Fibroblast of the aortic adventitia (primary cell): Measurements from ENCODE around the gene EPB41L3. TPM values are rescaled to one million over a fixed set of nuclear protein-coding genes. Genes with fewer than 3 reads are reported as not detected.

Source experiments
- DNase-seq: peaks from one replicate; pipeline ENCODE4 v3.0.0-alpha.2; 2010; ENCODE audit warnings: low read depth
- H3K4me3 ChIP-seq: 2 replicates; pipeline ENCODE4 v1.5.1; 2011; ENCODE audit warnings: low read depth, mild to moderate bottlenecking, control low read depth, low read length, moderate library complexity
- total RNA-seq: library from RNA; depleted of rRNA; stranded (reverse); fragments of >200 nt; gene quantifications from 2 replicates; pipeline ENCODE4 v1.2.3, GENCODE V29; 2012; ENCODE audit warnings: low replicate concordance
- TF ChIP-seq, protein P1 (sequence below): IDR thresholded peaks from 2 replicates; pipeline ENCODE4 v1.5.1; 2011; ENCODE audit warnings: mild to moderate bottlenecking, low read length, control low read depth, inconsistent platforms; ENCODE audit not compliant: insufficient read depth

EPB41L3 gene
- total RNA-seq, 1 donor: 28.0 TPM

DNA sequence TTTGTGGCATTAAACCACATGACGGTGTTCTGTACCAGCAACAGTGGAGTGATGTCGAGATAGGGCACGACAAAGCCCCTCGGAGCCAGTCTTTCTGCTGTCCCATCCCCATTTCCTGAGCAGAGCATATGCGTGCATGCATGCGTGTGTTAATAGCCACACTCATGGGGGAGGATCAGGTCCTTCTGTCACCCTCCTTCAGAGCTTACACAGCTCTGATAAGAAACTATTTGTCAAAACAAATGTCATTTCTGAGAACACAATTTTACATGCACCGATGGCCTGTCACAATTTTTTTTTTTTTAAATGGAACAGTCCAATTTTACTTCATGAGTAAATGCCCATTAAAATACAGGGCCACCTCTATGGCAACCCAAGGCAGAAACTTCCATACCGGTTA is 152.4 kb downstream of the EPB41L3 start:
- DNase-seq: no peak
- TF ChIP-seq, protein P1, sequence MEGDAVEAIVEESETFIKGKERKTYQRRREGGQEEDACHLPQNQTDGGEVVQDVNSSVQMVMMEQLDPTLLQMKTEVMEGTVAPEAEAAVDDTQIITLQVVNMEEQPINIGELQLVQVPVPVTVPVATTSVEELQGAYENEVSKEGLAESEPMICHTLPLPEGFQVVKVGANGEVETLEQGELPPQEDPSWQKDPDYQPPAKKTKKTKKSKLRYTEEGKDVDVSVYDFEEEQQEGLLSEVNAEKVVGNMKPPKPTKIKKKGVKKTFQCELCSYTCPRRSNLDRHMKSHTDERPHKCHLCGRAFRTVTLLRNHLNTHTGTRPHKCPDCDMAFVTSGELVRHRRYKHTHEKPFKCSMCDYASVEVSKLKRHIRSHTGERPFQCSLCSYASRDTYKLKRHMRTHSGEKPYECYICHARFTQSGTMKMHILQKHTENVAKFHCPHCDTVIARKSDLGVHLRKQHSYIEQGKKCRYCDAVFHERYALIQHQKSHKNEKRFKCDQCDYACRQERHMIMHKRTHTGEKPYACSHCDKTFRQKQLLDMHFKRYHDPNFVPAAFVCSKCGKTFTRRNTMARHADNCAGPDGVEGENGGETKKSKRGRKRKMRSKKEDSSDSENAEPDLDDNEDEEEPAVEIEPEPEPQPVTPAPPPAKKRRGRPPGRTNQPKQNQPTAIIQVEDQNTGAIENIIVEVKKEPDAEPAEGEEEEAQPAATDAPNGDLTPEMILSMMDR: no peak
- no peak overlapping the region for H3K4me3 ChIP-seq

DNA sequence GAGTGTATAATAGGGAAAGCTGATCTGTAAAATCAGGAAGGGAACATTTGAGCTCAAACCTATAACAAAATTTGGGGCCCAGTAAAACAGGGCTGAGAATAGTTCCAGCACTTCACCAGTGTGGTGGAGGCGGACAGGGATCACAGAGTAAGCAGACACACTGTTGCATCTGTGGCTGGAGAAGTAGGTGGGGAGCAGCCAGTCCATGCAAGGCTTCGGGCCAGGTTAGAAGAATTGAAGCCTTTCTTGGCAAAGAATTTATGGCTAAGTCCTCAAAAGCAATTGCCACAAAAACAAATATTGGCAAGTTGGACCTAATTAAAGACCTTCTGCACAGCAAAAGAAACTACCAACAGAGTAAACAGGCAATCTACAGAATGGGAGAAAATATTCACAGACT is 154.4 kb downstream of the EPB41L3 start:
- no peak overlapping the region for H3K4me3 ChIP-seq
- TF ChIP-seq, protein P1: no peak
- DNase-seq: no peak

DNA sequence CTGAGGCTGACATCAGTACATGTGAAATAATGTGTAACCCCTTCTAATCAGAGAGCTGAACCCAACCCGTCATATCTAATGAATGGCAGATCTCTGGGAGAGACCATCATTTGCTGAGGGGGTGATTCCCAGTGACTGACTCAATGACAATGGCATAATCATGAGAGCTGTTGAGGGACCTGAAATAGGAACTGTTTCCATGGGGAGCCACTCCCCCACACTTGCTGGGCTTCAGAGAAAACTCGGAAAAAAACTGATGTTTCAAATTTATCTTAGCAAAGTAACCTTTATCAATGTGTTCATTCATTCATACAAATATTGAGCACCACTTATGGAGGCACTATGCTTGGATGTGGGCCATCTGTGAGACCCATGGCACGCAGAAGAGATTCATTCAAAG is 154.9 kb downstream of the EPB41L3 start:
- no peak overlapping the region for H3K4me3 ChIP-seq
- no peak for DNase-seq
- TF ChIP-seq, protein P1: no peak

DNA sequence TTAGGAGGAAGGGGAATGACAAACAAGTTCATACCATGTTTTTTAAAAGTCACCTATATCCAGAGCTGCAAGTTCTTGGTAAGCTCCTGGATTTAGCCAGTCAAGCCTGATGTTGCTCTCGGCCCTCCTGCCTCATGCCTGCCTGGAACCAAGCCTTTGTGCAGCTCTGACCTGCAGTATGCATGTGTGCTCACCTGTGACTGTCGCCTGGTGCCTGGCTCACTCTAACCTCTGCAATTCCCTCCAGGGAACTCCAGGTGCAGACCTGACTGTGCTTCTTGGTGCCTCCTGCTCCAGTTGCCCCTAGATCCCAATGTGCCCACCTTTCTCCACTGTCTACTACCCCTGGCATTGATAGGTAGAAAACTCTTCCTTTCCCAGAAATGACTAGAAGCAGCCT is 163.2 kb downstream of the EPB41L3 start:
- TF ChIP-seq, protein P1: no peak
- DNase-seq: no peak

DNA sequence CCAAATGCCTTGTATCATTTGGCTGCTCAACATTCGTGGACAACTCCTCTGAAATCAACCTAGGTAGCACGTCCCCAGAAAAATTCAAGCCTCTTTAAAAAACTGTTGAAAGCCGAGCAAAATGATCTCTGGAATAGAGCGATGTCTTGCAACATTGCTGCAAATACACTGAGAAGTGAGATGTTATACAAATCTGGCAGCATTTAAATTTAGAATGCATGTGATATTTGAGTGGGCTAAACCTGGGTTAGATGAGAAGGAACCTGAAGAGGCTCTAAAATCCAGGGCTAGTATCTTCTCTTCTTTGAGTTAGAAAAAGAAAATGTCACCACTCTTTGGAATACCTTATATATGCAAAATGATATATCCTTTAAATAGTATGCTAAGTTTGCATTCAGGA is 166.8 kb downstream of the EPB41L3 start:
- no peak overlapping the region for H3K4me3 ChIP-seq
- no peak for DNase-seq
- TF ChIP-seq, protein P1: no peak

More for the DNA sequence above, 163.2 kb downstream of the EPB41L3 start:
- H3K4me3 ChIP-seq: no peak overlapping the region

DNA sequence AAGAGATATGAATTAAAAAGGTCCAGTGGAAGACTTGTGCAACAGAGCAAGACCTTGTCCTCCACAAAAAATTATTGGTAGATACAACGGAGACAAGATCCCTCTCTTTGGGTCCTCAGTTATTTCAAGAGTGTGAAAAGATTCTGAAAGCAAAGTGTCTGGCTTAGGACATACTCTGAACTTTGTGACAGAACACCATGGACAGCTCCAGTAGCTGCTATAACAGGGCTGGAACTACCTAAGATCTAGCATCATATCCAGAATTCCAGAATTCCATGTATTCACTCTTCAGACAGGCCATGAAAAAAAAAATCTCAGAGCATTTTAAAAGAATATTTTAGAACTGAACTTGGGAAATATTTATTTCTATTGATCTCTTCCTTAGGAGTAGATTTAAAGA is 173.5 kb downstream of the EPB41L3 start:
- H3K4me3 ChIP-seq: no peak overlapping the region
- TF ChIP-seq, protein P1: no peak
- peak; percentile 8 for DNase-seq

DNA sequence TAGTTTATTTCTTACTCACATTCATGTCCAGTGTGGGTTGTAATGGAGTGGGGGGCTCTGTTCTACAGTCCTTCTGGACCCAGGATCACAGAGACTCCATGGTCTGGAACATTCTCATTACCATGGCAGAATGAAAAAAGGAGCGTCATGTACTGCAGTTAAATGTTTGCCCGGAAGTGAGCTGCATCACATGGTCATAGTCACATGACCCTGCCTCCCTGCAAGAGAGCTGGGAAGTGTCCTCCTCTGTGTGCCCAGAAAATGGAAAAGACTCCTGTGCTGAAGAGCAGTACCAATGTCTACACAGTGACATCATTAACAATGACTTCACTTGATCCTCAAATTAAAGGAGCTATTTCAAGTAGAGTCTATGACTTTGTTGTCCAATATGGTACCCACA is 174.3 kb downstream of the EPB41L3 start:
- no peak for DNase-seq
- TF ChIP-seq, protein P1: no peak

More for the DNA sequence above, 174.3 kb downstream of the EPB41L3 start:
- no peak overlapping the region for H3K4me3 ChIP-seq
